ENCODE results near the gene CDK14. TPM values are rescaled to one million over a fixed set of nuclear protein-coding genes. Genes with fewer than 3 reads are reported as not detected.
A peak's percentile ranks its signal among the peaks of the same experiment; 100 is the strongest.

Gene CDK14
- total and polyA plus RNA-seq, 11 donors: 2.9 to 37.7 (median 21.3) TPM

- H3K9me3 ChIP-seq: no peaks in the 10 kb centered on the region
- no peak overlapping the region for H3K27ac ChIP-seq
- no peaks in the 10 kb centered on the region for H3K36me3 ChIP-seq
- ATAC-seq: no peak
- DNase-seq: no peak
- WGBS, 4 donors: 95 to 100% (median 96%) methylated on average over 1 of the region's 1 CpG
- TF ChIP-seq CTCF (IDR thresholded peaks at IDR 0.05) (no peak), POLR2A (IDR thresholded peaks at IDR 0.05) (no peak)
- no peak overlapping the region for H3K4me3 ChIP-seq
- intact Hi-C loops (cut with DNase I): loop anchor here in 1 of 10 donors (10.0 kb wide), 1 partner anchor 165 kb away; no protein-coding TSS in a partner anchor
- H3K27me3 ChIP-seq: no peaks in the 10 kb centered on the region
- H3K4me1 ChIP-seq: no peaks in the 10 kb centered on the region
Measured at GRCh38 chr7:90869335-90869734, 273.2 kb downstream of the CDK14 start.

GRCh38 chr7:90876701-90877100, 280.6 kb downstream of the CDK14 start:
- Histone ChIP-seq H3K36me3 (no peaks in the 10 kb centered on the region), H3K27me3 (no peaks in the 10 kb centered on the region), H3K27ac (no peak overlapping the region), H3K9me3 (no peaks in the 10 kb centered on the region), H3K4me3 (no peak overlapping the region), H3K4me1 (no peaks in the 10 kb centered on the region)
- WGBS, 4 donors: 92 to 94% (median 93%) methylated on average over 2 of the region's 2 CpGs
- no peak for TF ChIP-seq CTCF (IDR thresholded peaks at IDR 0.05)
- TF ChIP-seq POLR2A (IDR thresholded peaks at IDR 0.05): no peak
- ATAC-seq: no peak
- intact Hi-C loops (cut with DNase I): no loop called here
- no peak for DNase-seq

DNA sequence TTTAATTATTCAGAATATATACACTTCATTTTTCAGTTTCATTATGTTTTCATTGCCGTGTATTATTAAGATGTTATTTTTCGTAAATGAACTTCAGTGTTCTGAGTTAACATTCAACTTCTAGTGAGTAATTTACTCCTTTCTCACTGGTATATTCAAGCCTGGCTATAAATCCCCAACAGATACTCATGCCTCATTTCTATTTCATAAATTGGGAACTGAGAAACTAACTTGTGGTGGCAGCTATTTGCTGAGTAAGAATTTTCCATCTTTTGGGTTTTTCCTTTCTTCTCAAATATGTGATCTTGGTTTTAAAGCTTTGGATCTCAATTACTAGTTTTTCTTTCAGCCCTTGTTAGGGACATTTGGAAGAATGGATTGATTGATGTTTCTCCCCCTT, 281.1 kb downstream of the CDK14 start:
- Histone ChIP-seq H3K27ac (no peak overlapping the region), H3K4me3 (no peak overlapping the region), H3K36me3 (no peaks in the 10 kb centered on the region), H3K9me3 (no peaks in the 10 kb centered on the region), H3K4me1 (no peaks in the 10 kb centered on the region), H3K27me3 (no peaks in the 10 kb centered on the region)
- no peak for DNase-seq
- intact Hi-C loops (cut with DNase I): no loop called here
- WGBS, 4 donors: 45 to 47% (median 46%) methylated on average over 2 of the region's 2 CpGs
- no peak for ATAC-seq
- no peak for TF ChIP-seq POLR2A (IDR thresholded peaks at IDR 0.05)

- H3K36me3 ChIP-seq: no peaks in the 10 kb centered on the region
- TF ChIP-seq CTCF (IDR thresholded peaks at IDR 0.05) (no peak), POLR2A (IDR thresholded peaks at IDR 0.05) (no peak)
- 61 to 80% (median 72%) methylated on average over 2 to 3 of the region's 3 CpGs for WGBS, 4 donors
- no peaks in the 10 kb centered on the region for H3K9me3 ChIP-seq
- no peaks in the 10 kb centered on the region for H3K4me1 ChIP-seq
- H3K27ac ChIP-seq: no peak overlapping the region
- H3K4me3 ChIP-seq: no peak overlapping the region
- H3K27me3 ChIP-seq: no peaks in the 10 kb centered on the region
- DNase-seq: peak; percentile 21 to 70 (median 29)
- intact Hi-C loops (cut with DNase I): no loop called here
- peak in 3 of 4 donors; percentile 13 to 53 (median 31) for ATAC-seq
Measured at GRCh38 chr7:90879924-90880323, 283.8 kb downstream of the CDK14 start.

DNA sequence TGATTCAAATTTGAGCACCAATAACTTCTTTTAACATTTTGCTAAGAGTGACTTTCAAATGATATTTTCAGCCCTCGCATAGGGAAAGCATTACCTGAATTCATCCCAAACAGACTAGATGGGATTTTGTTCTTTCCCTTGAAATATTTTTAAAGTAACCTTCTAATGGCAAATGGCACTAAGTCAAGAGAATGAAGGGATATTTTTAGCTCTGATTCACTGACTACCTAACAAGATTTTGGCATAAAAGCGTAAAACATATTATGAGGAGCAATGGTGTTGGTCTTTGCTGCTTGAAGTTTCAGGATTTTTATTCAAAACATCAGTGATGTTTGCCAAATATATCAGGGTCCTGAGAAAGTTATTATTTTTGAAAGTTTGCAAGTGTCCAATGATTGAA, 290.3 kb downstream of the CDK14 start:
- no peak for DNase-seq
- no peaks in the 10 kb centered on the region for H3K9me3 ChIP-seq
- no peak for TF ChIP-seq POLR2A (IDR thresholded peaks at IDR 0.05)
- no peak for TF ChIP-seq CTCF (IDR thresholded peaks at IDR 0.05)
- ATAC-seq: no peak
- H3K36me3 ChIP-seq: no peaks in the 10 kb centered on the region
- H3K4me1 ChIP-seq: peaks cover 0 to 15% (median 6%) of the 10 kb centered on the region in 12 donors
- no peak overlapping the region for H3K27ac ChIP-seq
- no peaks in the 10 kb centered on the region for H3K27me3 ChIP-seq
- no peak overlapping the region for H3K4me3 ChIP-seq
- 81 to 88% (median 81%) methylated on average over 2 of the region's 2 CpGs for WGBS, 4 donors
- intact Hi-C loops (cut with DNase I): no loop called here

Data from heart left ventricle (tissue), 16 donors.